HepG2 (cell line): Measurements from ENCODE around the gene ERVMER34-1. TPM values are rescaled to one million over a fixed set of nuclear protein-coding genes. Genes with fewer than 3 reads are reported as not detected.
A peak's percentile ranks its signal among the peaks of the same experiment; 100 is the strongest.

Experiments
- CHD4 ChIP-seq: fragments of 200-600 bp; sonication (generic); IDR thresholded peaks from 2 replicates; pipeline ENCODE4 v1.7.0; 2017; ENCODE audit warnings: mild to moderate bottlenecking, low read length, borderline replicate concordance
- DNMT1 ChIP-seq: sonication (generic); formaldehyde crosslinking; IDR thresholded peaks from 2 replicates; pipeline ENCODE4 v1.5.1; 2020; ENCODE audit warnings: mild to moderate bottlenecking, missing genetic modification reagents
- HNRNPL ChIP-seq: fragments of 200-400 bp; formaldehyde crosslinking; IDR thresholded peaks from 2 replicates; pipeline ENCODE4 v1.6.1; 2017; ENCODE audit warnings: mild to moderate bottlenecking, low read depth, low read length
- MED1 ChIP-seq: sonication (generic); formaldehyde crosslinking; IDR thresholded peaks from 2 replicates; pipeline ENCODE4 v1.4.0; 2020; ENCODE audit warnings: missing genetic modification reagents
- MTF1 ChIP-seq: sonication (generic); formaldehyde crosslinking; IDR thresholded peaks from 2 replicates; pipeline ENCODE4 v1.5.0; 2020; ENCODE audit warnings: missing genetic modification reagents
- NFKB2 ChIP-seq: sonication (generic); formaldehyde crosslinking; IDR thresholded peaks from 2 replicates; pipeline ENCODE4 v1.4.0; 2020; ENCODE audit warnings: missing genetic modification reagents, borderline replicate concordance
- PBX2 ChIP-seq: IDR thresholded peaks from 2 replicates; pipeline ENCODE4 v1.6.1; 2016; ENCODE audit warnings: control low read depth
- PHF20 ChIP-seq: sonication (generic); formaldehyde crosslinking; IDR thresholded peaks from 2 replicates; pipeline ENCODE4 v1.5.0; 2020; ENCODE audit warnings: mild to moderate bottlenecking, missing genetic modification reagents
- PHF21A ChIP-seq: sonication (generic); formaldehyde crosslinking; IDR thresholded peaks from 2 replicates; pipeline ENCODE4 v1.5.0; 2020; ENCODE audit warnings: mild to moderate bottlenecking, missing genetic modification reagents
- PPARG ChIP-seq: conservative IDR thresholded peaks from 2 replicates; pipeline ENCODE4 v1.6.1; 2016; ENCODE audit warnings: missing biosample characterization, missing genetic modification reagents
- RXRB ChIP-seq: IDR thresholded peaks from 2 replicates; pipeline ENCODE4 v1.6.1; 2016; ENCODE audit warnings: borderline replicate concordance, missing genetic modification reagents, missing compliant biosample characterization
- SAP130 ChIP-seq: IDR thresholded peaks from 2 replicates; pipeline ENCODE4 v1.6.1; 2016; ENCODE audit warnings: low read depth
- SKI ChIP-seq: fragments of 450-650 bp; IDR thresholded peaks from one replicate; pipeline ENCODE4 v1.6.1; 2018; ENCODE audit warnings: mild to moderate bottlenecking; ENCODE audit not compliant: partially characterized antibody
- SMAD9 ChIP-seq: sonication (generic); formaldehyde crosslinking; IDR thresholded peaks from 2 replicates; pipeline ENCODE4 v1.5.1; 2020; ENCODE audit warnings: mild to moderate bottlenecking, missing genetic modification reagents
- TGIF2 ChIP-seq: IDR thresholded peaks from 2 replicates; pipeline ENCODE4 v1.6.1; 2016; ENCODE audit warnings: control low read depth, missing compliant biosample characterization
- ZBTB34 ChIP-seq: sonication (generic); formaldehyde crosslinking; IDR thresholded peaks from 2 replicates; pipeline ENCODE4 v1.8.0; 2022; ENCODE audit warnings: mild to moderate bottlenecking, missing genetic modification reagents
- ZKSCAN8 ChIP-seq: IDR thresholded peaks from 2 replicates; pipeline ENCODE4 v1.6.1; 2016; ENCODE audit warnings: borderline replicate concordance, missing genetic modification reagents, missing compliant biosample characterization
- ZNF3 ChIP-seq: IDR thresholded peaks from 2 replicates; pipeline ENCODE4 v1.7.0; 2017; ENCODE audit warnings: inconsistent platforms
- ZNF576 ChIP-seq: sonication (generic); formaldehyde crosslinking; IDR thresholded peaks from 2 replicates; pipeline ENCODE4 v1.4.0; 2020; ENCODE audit warnings: mild to moderate bottlenecking, missing genetic modification reagents
- ZNF615 ChIP-seq: sonication (generic); formaldehyde crosslinking; IDR thresholded peaks from 2 replicates; pipeline ENCODE4 v1.5.0; 2020; ENCODE audit warnings: mild to moderate bottlenecking, missing genetic modification reagents, borderline replicate concordance
- ZNF7 ChIP-seq: IDR thresholded peaks from 2 replicates; pipeline ENCODE4 v1.6.1; 2016; ENCODE audit warnings: missing biosample characterization, missing genetic modification reagents
- ZNF724P ChIP-seq: sonication (generic); formaldehyde crosslinking; IDR thresholded peaks from 2 replicates; pipeline ENCODE4 v1.8.0; 2022; ENCODE audit warnings: missing genetic modification reagents, borderline replicate concordance
- polyA plus RNA-seq, 8 experiments: library from polyadenylated mRNA; depleted of rRNA in 3 of 8; stranded (reverse) in 7 of 8; unstranded in 1 of 8; fragments of >200 nt; fragmentation: Illumina TruSeq in 4 of 8; extraction: Trizol in 4 of 8; gene quantifications; 2 replicates each; pipeline versions ENCODE4 v1.2.1 to v1.2.3, GENCODE V29; 2011 to 2016; ENCODE audit warnings: low read depth in 4 of 8, missing spikeins in 1 of 8, mixed read lengths in 1 of 8; ENCODE audit not compliant: insufficient read depth in 1 of 8
- total RNA-seq, 5 experiments: library from RNA; depleted of rRNA; stranded (reverse); fragments of >200 nt; fragmentation: Illumina TruSeq; extraction: Trizol; gene quantifications; 2 replicates each; pipeline ENCODE4 v1.2.3, GENCODE V29; 2016; ENCODE audit warnings: low read depth in 1 of 5
- TF ChIP-seq, protein P1 (sequence below): sonication (generic); formaldehyde crosslinking; IDR thresholded peaks from 2 replicates; pipeline ENCODE4 v1.8.0; 2022; ENCODE audit warnings: missing genetic modification reagents, mild to moderate bottlenecking, moderate library complexity, borderline replicate concordance
- TF ChIP-seq, protein P2 (sequence below): sonication (generic); formaldehyde crosslinking; IDR thresholded peaks from 2 replicates; pipeline ENCODE4 v1.5.0; 2020; ENCODE audit warnings: missing genetic modification reagents, mild to moderate bottlenecking, borderline replicate concordance

The ERVMER34-1 gene
- total and polyA plus RNA-seq, 2 of the 13 experiments (the other 11 are each of a cell fraction or from before 2014, with no cell fraction given), result 0.04 to 0.35 TPM

GRCh38 chr4:52721968-52722815, 29.0 kb downstream of the ERVMER34-1 start (continued):
- TF ChIP-seq DNMT1 (no peak), MED1 (no peak), PHF21A (CRISPR knock-in tag) (no peak; the same call in 1 of the 2 replicates), TGIF2 (no peak), ZNF576 (no peak), SAP130 (CRISPR knock-in tag) (peak; percentile 48), MTF1 (CRISPR knock-in tag) (no peak), ZNF3 (CRISPR knock-in tag) (no peak), CHD4 (no peak), NFKB2 (CRISPR knock-in tag) (peak; percentile 35; the same call in 1 of the 2 replicates), ZKSCAN8 (CRISPR knock-in tag) (no peak), HNRNPL (0 out of 2 replicates have a peak, but pooled peaks have one; percentile 9), RXRB (CRISPR knock-in tag) (no peak), PHF20 (CRISPR knock-in tag) (peak; percentile 53), ZNF615 (CRISPR knock-in tag) (no peak), PBX2 (CRISPR knock-in tag) (peak; percentile 85), SMAD9 (CRISPR knock-in tag) (no peak), ZNF7 (CRISPR knock-in tag) (no peak), PPARG (CRISPR knock-in tag) (no peak), ZNF724P (CRISPR knock-in tag) (no peak), ZBTB34 (CRISPR knock-in tag) (no peak), SKI (no peak)
- TF ChIP-seq, protein P1, sequence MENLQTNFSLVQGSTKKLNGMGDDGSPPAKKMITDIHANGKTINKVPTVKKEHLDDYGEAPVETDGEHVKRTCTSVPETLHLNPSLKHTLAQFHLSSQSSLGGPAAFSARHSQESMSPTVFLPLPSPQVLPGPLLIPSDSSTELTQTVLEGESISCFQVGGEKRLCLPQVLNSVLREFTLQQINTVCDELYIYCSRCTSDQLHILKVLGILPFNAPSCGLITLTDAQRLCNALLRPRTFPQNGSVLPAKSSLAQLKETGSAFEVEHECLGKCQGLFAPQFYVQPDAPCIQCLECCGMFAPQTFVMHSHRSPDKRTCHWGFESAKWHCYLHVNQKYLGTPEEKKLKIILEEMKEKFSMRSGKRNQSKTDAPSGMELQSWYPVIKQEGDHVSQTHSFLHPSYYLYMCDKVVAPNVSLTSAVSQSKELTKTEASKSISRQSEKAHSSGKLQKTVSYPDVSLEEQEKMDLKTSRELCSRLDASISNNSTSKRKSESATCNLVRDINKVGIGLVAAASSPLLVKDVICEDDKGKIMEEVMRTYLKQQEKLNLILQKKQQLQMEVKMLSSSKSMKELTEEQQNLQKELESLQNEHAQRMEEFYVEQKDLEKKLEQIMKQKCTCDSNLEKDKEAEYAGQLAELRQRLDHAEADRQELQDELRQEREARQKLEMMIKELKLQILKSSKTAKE (CRISPR knock-in tag), result no peak
- TF ChIP-seq, protein P2, sequence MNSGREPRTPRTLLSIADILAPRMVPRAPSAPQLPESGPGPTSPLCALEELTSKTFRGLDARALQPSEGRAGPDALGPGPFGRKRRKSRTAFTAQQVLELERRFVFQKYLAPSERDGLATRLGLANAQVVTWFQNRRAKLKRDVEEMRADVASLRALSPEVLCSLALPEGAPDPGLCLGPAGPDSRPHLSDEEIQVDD (CRISPR knock-in tag), result no peak
